GM12892 (cell line): Measurements from ENCODE around the gene FAM50B.

Source experiments
- POLR2A ChIP-seq: IDR thresholded peaks from 2 replicates; pipeline ENCODE4 v1.6.1; 2011; ENCODE audit warnings: low read depth, low read length, control low read depth
- POLR2AphosphoS5 ChIP-seq: IDR thresholded peaks from 2 replicates; pipeline ENCODE4 v1.6.1; 2011; ENCODE audit warnings: low read depth, low read length, control low read depth

DNA sequence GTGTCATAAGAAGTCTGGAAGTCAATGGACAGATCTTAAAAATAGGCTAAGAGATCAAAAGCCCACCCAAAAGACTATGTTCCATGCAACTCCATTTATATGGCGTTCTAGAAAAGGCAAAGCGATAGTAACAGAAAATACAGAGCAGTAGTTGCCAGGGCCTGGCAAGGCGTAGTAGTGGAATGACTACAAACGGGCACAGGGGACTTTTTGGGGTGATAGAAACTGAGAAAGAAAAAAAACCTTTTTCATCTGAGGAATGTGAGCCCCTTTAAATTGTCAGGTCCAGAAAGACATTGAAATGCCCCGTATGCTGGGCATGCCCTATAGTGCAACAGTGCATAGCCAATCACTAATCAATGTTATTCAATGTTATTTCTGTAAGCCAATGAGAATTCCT lies 47.2 kb upstream of the FAM50B start:
- TF ChIP-seq POLR2A = no peak
- TF ChIP-seq POLR2AphosphoS5 = no peak
